Measurements from ENCODE around the gene PRPF31. TPM values are rescaled to one million over a fixed set of nuclear protein-coding genes. Genes with fewer than 3 reads are reported as not detected.

The PRPF31 gene
- total and polyA plus RNA-seq, 9 of the 15 experiments (the other 6 are each of a cell fraction or from before 2014, with no cell fraction given): 5.8 to 92.2 (median 69.2) TPM

DNA sequence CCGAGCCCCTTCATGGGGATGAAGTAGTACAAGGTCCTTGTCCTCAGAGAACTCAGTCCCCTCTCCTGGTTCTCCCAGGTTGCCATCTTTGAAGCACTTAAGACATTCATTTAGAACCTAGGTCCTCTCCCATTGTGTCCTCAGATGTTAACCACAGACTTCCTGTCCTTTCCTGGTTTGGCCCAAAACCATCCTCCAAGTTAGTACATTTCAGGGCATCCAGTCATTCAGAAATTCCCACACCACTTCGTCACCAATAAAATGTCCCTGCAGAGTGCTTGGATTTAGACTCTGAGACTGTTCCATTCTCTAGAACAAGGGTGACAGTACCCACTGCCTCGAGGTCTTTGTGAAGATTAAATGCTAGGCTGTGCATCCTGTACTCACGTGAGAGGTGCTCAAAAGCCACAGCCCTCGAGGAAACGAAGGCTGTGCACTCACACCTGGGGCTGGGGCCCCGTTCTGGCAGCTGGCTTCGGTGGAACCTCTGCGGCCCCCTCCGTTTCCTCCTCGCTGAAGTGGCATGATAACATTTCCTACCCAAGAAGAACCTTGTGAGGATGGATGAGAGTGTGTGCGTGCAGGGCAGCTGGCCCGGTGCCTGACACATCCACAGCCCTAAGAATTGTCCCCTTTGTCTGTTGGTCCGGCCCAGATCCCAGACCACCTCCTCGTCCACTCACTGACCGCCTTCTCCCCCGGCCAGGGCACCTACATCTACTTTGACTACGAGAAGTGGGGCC is 39.2 kb downstream of the PRPF31 start:
- Histone ChIP-seq H3K9me3 (replicated peaks; ENCODE audit: control insufficient read depth, insufficient read depth, low read depth, low read length) (no peaks in the 10 kb centered on the region), H3K9me1 (ENCODE audit: control insufficient read depth, insufficient read depth, low read length) (no peaks in the 10 kb centered on the region), H3K9ac (ENCODE audit: insufficient read depth in 1 of 2, low read depth in 2 of 2, low read length in 2 of 2) (no peak overlapping the region), H3K4me3 (no peak overlapping the region), H3K27ac (ENCODE audit: extremely low read depth, low read depth, low read length) (no peak overlapping the region), H3K27me3 (ENCODE audit: control insufficient read depth in 2 of 2, insufficient read depth in 2 of 2, low read length in 2 of 2) (no peaks in the 10 kb centered on the region), H3K36me3 (ENCODE audit: control insufficient read depth, insufficient read depth, low read length) (peaks cover 83% of the 10 kb centered on the region), H3K4me1 (replicated peaks in 1 of 2; ENCODE audit: control insufficient read depth in 2 of 2, insufficient read depth in 2 of 2, low read length in 2 of 2) (peaks cover 7 to 11% of the 10 kb centered on the region in 2 experiments; a peak in 4 of 5 replicates), H2AFZ (ENCODE audit: low read depth, low read length) (no peak overlapping the region), H4K20me1 (replicated peaks; ENCODE audit: control insufficient read depth, insufficient read depth, low read length) (no peaks in the 10 kb centered on the region; the same call in 1 of the 2 replicates), H3K4me2 (ENCODE audit: insufficient read depth, low read length) (no peak overlapping the region), H3K79me2 (ENCODE audit: control insufficient read depth, insufficient read depth, low read length) (peaks cover 11% of the 10 kb centered on the region; the same call in 2 of the 3 replicates)
- CTCF ChIA-PET (ENCODE audit: low intra/inter-chr PET ratio): no interaction called here
- intact Hi-C loops (cut with micrococcal nuclease): no loop called here
- in situ Hi-C loops (cut with MboI): no loop called here
- POLR2A ChIA-PET: interaction anchor here (1.1 kb wide), 1 partner anchor 18 kb away, joined by 3 read pairs; no protein-coding TSS in a partner anchor
- DNase-seq (ENCODE audit: extremely low read depth in 1 of 4, low spot score in 3 of 4): no peak
- no peak for FAIRE-seq
- TF ChIP-seq PRDM10 (IDR thresholded peaks at IDR 0.05; ENCODE audit: partially characterized antibody): peak; percentile 56
- peak; percentile 34; the same call in 1 of the 2 replicates for TF ChIP-seq SUPT5H (IDR thresholded peaks at IDR 0.05)
- TF ChIP-seq POLR2A (conservative IDR thresholded peaks at IDR 0.05): peak; percentile 50
- TF ChIP-seq ZNF668 (CRISPR knock-in tag; IDR thresholded peaks at IDR 0.05): no peak
- WGBS (ENCODE audit: insufficient coverage, low coverage, missing lambda C conversion rate): 88% methylated on average over 15 of the region's 18 CpGs
- BruUV-seq (replicated peaks): TSS peak; percentile 21
- no peak for ATAC-seq
